Ovary (tissue), 9 donors: ENCODE results near the gene MYRIP. TPM values are rescaled to one million over a fixed set of nuclear protein-coding genes. Genes with fewer than 3 reads are reported as not detected.

ENCODE experiments used
- DNase-seq, 5 donors: peaks; one replicate each; pipeline ENCODE4 v3.0.0-alpha.2; 2019 to 2020
- H3K27ac ChIP-seq, 2 donors: fragments of 200-600 bp; one replicate each; pipeline versions ENCODE4 v1.5.1 to v1.8.0; 2019 to 2022
- H3K27me3 ChIP-seq: fragments of 200-600 bp; one replicate; pipeline ENCODE4 v1.8.0; 2022
- H3K36me3 ChIP-seq: fragments of 200-600 bp; sonication (generic); one replicate; pipeline ENCODE4 v1.5.1; 2019
- H3K4me1 ChIP-seq: one replicate; pipeline ENCODE4 v1.8.1; 2013; ENCODE audit warnings: mild to moderate bottlenecking, moderate library complexity; ENCODE audit not compliant: insufficient read depth
- H3K4me3 ChIP-seq: fragments of 200-600 bp; sonication (generic); one replicate; pipeline ENCODE4 v1.5.1; 2017
- H3K9me3 ChIP-seq, 2 donors: fragments of 200-600 bp in 1 of 2; sonication (generic) in 1 of 2; one replicate each; pipeline versions ENCODE4 v1.5.1 to v1.8.1; 2013 to 2019; ENCODE audit warnings: mild to moderate bottlenecking in 1 of 2, moderate library complexity in 1 of 2
- CTCF ChIP-seq, 3 donors: fragments of 450-650 bp in 2 of 3; fragments of 200-600 bp in 1 of 3; IDR thresholded peaks; one replicate each; pipeline versions ENCODE4 v1.5.1 to v1.8.0; 2016 to 2022; ENCODE audit warnings: antibody characterized with exemption in 3 of 3, mild to moderate bottlenecking in 1 of 3
- EP300 ChIP-seq: sonication (generic); formaldehyde crosslinking; IDR thresholded peaks from one replicate; pipeline ENCODE4 v1.6.1; 2017; ENCODE audit warnings: antibody characterized with exemption
- POLR2A ChIP-seq: fragments of 450-650 bp; IDR thresholded peaks from one replicate; pipeline ENCODE4 v1.6.1; 2017; ENCODE audit warnings: antibody characterized with exemption, mild to moderate bottlenecking, moderate library complexity
- WGBS, 3 donors: extraction: QIAGEN DNeasy Blood & Tissue Kit in 1 of 3; methylation state at CpG; one replicate each; pipeline versions ENCODE4 v1.1.5 to v1.1.7; 2013 to 2017; 5-methylcytosine and 5-hydroxymethylcytosine counted together
- intact Hi-C, 4 donors: fragments of 100-400 bp; cut with DNase I; formaldehyde crosslinking; loops; one replicate each; pipeline versions ENCODE4 v1.11.0 to v1.15.1; 2022 to 2023
- polyA plus RNA-seq, 2 donors: library from polyadenylated mRNA; stranded (reverse); fragments of 200-250 nt in 1 of 2; fragments of 350-450 nt in 1 of 2; fragmentation: Illumina TruSeq in 1 of 2; extraction: RNeasy Lipid Tissue Mini Kit (QIAGEN cat#74804) in 1 of 2; gene quantifications; one replicate each; pipeline ENCODE4 v1.2.3, GENCODE V29; 2013 to 2014
- total RNA-seq, 7 donors: library from RNA; depleted of rRNA in 2 of 7; stranded (reverse); fragments of >200 nt in 2 of 7; fragmentation: NEBNext Ultra II Directional in 3 of 7; extraction: Animal tissue kit (Norgen Biotek cat#: 25700) in 3 of 7; gene quantifications; one replicate each; pipeline versions ENCODE4 v1.1.0 to v1.2.4, GENCODE V29; 2016 to 2023
- donor health status: DM: no; HTN: no; CAD: no; lungs with moderate emphysema.
- donor health status: DM: no; HTN: no; CAD: no.
- donor health status: Bipolar disorder and iron deficiency.
- donor health status: DM: yes; HTN: yes; CAD: no.
- donor health status: DM: no; HTN: no; CAD: no.
- donor health status: DM: yes; HTN: yes; CAD: no.

Gene MYRIP
- total and polyA plus RNA-seq, 9 donors = 2.8 to 8.4 (median 4.5) TPM

DNA sequence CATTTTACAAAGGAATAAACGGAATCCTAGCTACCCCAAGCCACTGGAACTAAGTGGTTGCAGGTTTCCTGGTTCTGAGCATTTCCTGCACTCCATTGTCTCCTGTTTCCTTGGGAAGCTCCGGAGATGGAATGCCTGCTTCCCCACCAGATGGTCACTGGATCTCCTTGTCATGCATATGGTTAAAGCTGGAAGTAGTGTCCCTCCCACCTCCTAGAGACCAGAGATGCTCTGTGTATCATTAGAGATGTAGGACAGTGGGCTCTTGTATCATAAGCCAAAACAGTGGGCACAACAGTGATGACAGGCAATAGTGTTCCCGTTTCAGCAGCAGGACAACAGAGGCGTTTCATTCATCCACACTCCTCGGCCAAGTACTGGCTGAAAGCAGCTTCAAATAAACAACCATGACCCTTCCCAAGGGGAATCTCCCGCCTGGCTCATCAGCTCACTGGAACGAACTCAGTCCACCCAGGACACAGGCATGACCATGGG, 363.9 kb downstream of the MYRIP start:
- Histone ChIP-seq H3K9me3 (no peaks in the 10 kb centered on the region), H3K4me3 (no peak overlapping the region), H3K27ac (no peak overlapping the region), H3K27me3 (no peaks in the 10 kb centered on the region), H3K36me3 (no peaks in the 10 kb centered on the region), H3K4me1 (no peaks in the 10 kb centered on the region)
- intact Hi-C loops = loop anchor here (10.0 kb wide), 3 partner anchors 468 to 728 kb away; no protein-coding TSS in a partner anchor
- WGBS, 3 donors = 28 to 56% (median 35%) methylated on average over 7 of the region's 7 CpGs
- no peak for DNase-seq
- TF ChIP-seq POLR2A (no peak), CTCF (IDR thresholded peaks at IDR 0.05) (no peak), EP300 (no peak)

- intact Hi-C loops = loop anchor here (5.0 to 10.0 kb wide), 4 partner anchors 471 to 733 kb away; no protein-coding TSS in a partner anchor
- 89 to 95% (median 92%) methylated on average over 6 of the region's 6 CpGs for WGBS, 3 donors
- DNase-seq = no peak
- Histone ChIP-seq H3K27me3 (no peaks in the 10 kb centered on the region), H3K4me1 (no peaks in the 10 kb centered on the region), H3K27ac (no peak overlapping the region), H3K4me3 (no peak overlapping the region), H3K36me3 (no peaks in the 10 kb centered on the region), H3K9me3 (no peaks in the 10 kb centered on the region)
- TF ChIP-seq EP300 (no peak), CTCF (IDR thresholded peaks at IDR 0.05) (no peak), POLR2A (no peak)
Observed at GRCh38 chr3:40178012-40178594, 368.7 kb downstream of the MYRIP start.

- H3K27ac ChIP-seq = no peak overlapping the region
- TF ChIP-seq EP300 = no peak
- no peak for TF ChIP-seq POLR2A
- peak; percentile 49 to 71 (median 64) for TF ChIP-seq CTCF (IDR thresholded peaks at IDR 0.05)
- H3K27me3 ChIP-seq = no peaks in the 10 kb centered on the region
- intact Hi-C loops = loop anchor here (5.0 to 10.0 kb wide), 4 partner anchors 472 to 734 kb away; no protein-coding TSS in a partner anchor
- no peak overlapping the region for H3K4me3 ChIP-seq
- WGBS, 3 donors = 3 to 7% (median 4%) methylated on average over 3 of the region's 3 CpGs
- DNase-seq = peak; percentile 59 to 83 (median 80)
- H3K9me3 ChIP-seq = no peaks in the 10 kb centered on the region
- H3K4me1 ChIP-seq = no peaks in the 10 kb centered on the region
- no peaks in the 10 kb centered on the region for H3K36me3 ChIP-seq
Observed at GRCh38 chr3:40179016-40179415, 369.6 kb downstream of the MYRIP start.

DNA sequence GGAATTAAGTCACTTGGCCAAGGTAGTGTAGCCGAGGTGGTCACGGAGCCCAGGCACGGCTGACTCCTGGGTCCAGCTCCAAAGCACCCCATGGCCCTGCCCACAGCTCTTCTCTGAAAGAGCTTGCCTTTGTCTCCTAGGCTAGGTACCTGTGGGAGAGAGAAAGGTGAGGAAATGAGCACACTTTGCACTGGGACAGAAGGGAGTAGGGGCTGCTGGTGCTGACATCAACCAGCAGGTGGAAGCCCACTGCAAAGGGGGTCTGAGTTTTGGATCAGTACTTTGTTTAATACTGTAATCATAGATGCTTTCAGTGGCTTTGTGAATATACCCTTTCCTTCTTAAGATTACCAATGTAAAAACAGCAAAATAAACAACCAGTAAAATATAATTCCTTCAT, 371.8 kb downstream of the MYRIP start:
- Histone ChIP-seq H3K36me3 (no peaks in the 10 kb centered on the region), H3K27ac (no peak overlapping the region), H3K4me1 (no peaks in the 10 kb centered on the region), H3K27me3 (no peaks in the 10 kb centered on the region), H3K9me3 (no peaks in the 10 kb centered on the region), H3K4me3 (no peak overlapping the region)
- TF ChIP-seq CTCF (IDR thresholded peaks at IDR 0.05) = no peak
- no peak for TF ChIP-seq EP300
- no peak for TF ChIP-seq POLR2A
- DNase-seq = no peak
- intact Hi-C loops = no loop called here
- WGBS, 3 donors = 88 to 97% (median 93%) methylated on average over 3 of the region's 3 CpGs
